Neural progenitor cell (in vitro differentiated cells): ENCODE measurements around the gene FAM118B.

Experiments used
- CTCF ChIP-seq: fragments of 200-600 bp; sonication (generic); IDR thresholded peaks from 2 replicates; pipeline ENCODE4 v1.5.1; 2017; ENCODE audit warnings: antibody characterized with exemption, mild to moderate bottlenecking
- EZH2 ChIP-seq: fragments of 200-600 bp; sonication (generic); IDR thresholded peaks from 2 replicates; pipeline ENCODE4 v1.6.1; 2017; ENCODE audit warnings: antibody characterized with exemption, mild to moderate bottlenecking, moderate library complexity

- TF ChIP-seq EZH2 (no peak), CTCF (no peak)
Observed at GRCh38 chr11:126167488-126167887, 44.1 kb upstream of the FAM118B start.
